Neural cell (in vitro differentiated cells): ENCODE measurements around the gene HIVEP3. TPM values are rescaled to one million over a fixed set of nuclear protein-coding genes. Genes with fewer than 3 reads are reported as not detected.

Experiments
- H2AFZ ChIP-seq: fragments of 200-600, 300-800 bp; sonication (generic), shearing (Covaris generic); 2 replicates; pipeline ENCODE4 v1.6.0; 2014; ENCODE audit warnings: low read depth, mild to moderate bottlenecking, antibody characterized with exemption, low read length, moderate library complexity
- H3F3A ChIP-seq: fragments of 200-600 bp; shearing (Covaris generic); 2 replicates; pipeline ENCODE4 v1.6.1; 2016; ENCODE audit warnings: mild to moderate bottlenecking, moderate library complexity, mixed read lengths, antibody characterized with exemption, low read length; ENCODE audit not compliant: insufficient read depth, poor library complexity, severe bottlenecking
- H3K27ac ChIP-seq: fragments of 200-600, 300-800 bp; sonication (generic), shearing (Covaris generic); 2 replicates; pipeline ENCODE4 v1.5.1; 2014; ENCODE audit warnings: mild to moderate bottlenecking, low read length, moderate library complexity
- H3K27me3 ChIP-seq: fragments of 300-800, 200-600 bp; sonication (generic), shearing (Covaris generic); 2 replicates; pipeline ENCODE4 v1.6.0; 2014; ENCODE audit warnings: mild to moderate bottlenecking, low read depth, low read length, moderate library complexity; ENCODE audit not compliant: insufficient read depth
- H3K36me3 ChIP-seq: fragments of 300-800, 200-600 bp; sonication (generic), shearing (Covaris generic); 2 replicates; pipeline ENCODE4 v1.5.1; 2014; ENCODE audit warnings: mild to moderate bottlenecking, antibody characterized with exemption, low read length, moderate library complexity; ENCODE audit not compliant: insufficient read depth
- H3K4me2 ChIP-seq: fragments of 300-800, 200-600 bp; sonication (generic), shearing (Covaris generic); 2 replicates; pipeline ENCODE4 v1.6.0; 2014; ENCODE audit warnings: mild to moderate bottlenecking, low read length
- H3K4me3 ChIP-seq: fragments of 300-800, 200-600 bp; sonication (generic), shearing (Covaris generic); 2 replicates; pipeline ENCODE4 v1.5.1; 2014; ENCODE audit warnings: mild to moderate bottlenecking, low read length, moderate library complexity
- H3K79me2 ChIP-seq: fragments of 200-600 bp; shearing (Covaris generic); replicated peaks from 2 replicates; pipeline ENCODE4 v1.6.0; 2014; ENCODE audit warnings: mild to moderate bottlenecking, low read length, moderate library complexity; ENCODE audit not compliant: insufficient read depth
- H3K9ac ChIP-seq: fragments of 300-800, 200-600 bp; sonication (generic), shearing (Covaris generic); 2 replicates; pipeline ENCODE4 v1.6.1; 2016; ENCODE audit warnings: mild to moderate bottlenecking, low read length, mixed read lengths
- H3K9me2 ChIP-seq: fragments of 200-600 bp; shearing (Covaris generic); 2 replicates; pipeline ENCODE4 v1.6.1; 2016; ENCODE audit warnings: mild to moderate bottlenecking, low read length, mixed read lengths; ENCODE audit not compliant: insufficient read depth
- H3K9me3 ChIP-seq: fragments of 200-600, 300-800 bp; sonication (generic), shearing (Covaris generic); 2 replicates; pipeline ENCODE4 v1.6.1; 2016; ENCODE audit warnings: mild to moderate bottlenecking, mixed run types, low read length, moderate library complexity, mixed read lengths
- H4K20me1 ChIP-seq: fragments of 200-600 bp; shearing (Covaris generic); 2 replicates; pipeline ENCODE4 v1.6.1; 2016; ENCODE audit warnings: mild to moderate bottlenecking, mixed run types; ENCODE audit not compliant: insufficient read depth
- CTCF ChIP-seq: fragments of 450-650 bp; IDR thresholded peaks from 2 replicates; pipeline ENCODE4 v1.5.1; 2014; ENCODE audit warnings: antibody characterized with exemption, mild to moderate bottlenecking, moderate library complexity; ENCODE audit not compliant: poor library complexity, severe bottlenecking
- EP300 ChIP-seq: fragments of 450-650 bp; conservative IDR thresholded peaks from 2 replicates; pipeline ENCODE4 v1.6.1; 2014; ENCODE audit warnings: antibody characterized with exemption, mild to moderate bottlenecking, moderate library complexity; ENCODE audit not compliant: poor library complexity, severe bottlenecking
- EZH2 ChIP-seq: fragments of 200-600, 300-800 bp; shearing (Covaris generic), sonication (generic); IDR thresholded peaks from 2 replicates; pipeline ENCODE4 v1.6.1; 2014; ENCODE audit warnings: antibody characterized with exemption, low read length, borderline replicate concordance, mild to moderate bottlenecking; ENCODE audit not compliant: insufficient read depth, poor library complexity, severe bottlenecking
- MXI1 ChIP-seq: fragments of 450-650 bp; conservative IDR thresholded peaks from 2 replicates; pipeline ENCODE4 v1.6.1; 2014; ENCODE audit warnings: antibody characterized with exemption, mild to moderate bottlenecking; ENCODE audit not compliant: poor library complexity, severe bottlenecking
- POLR2AphosphoS5 ChIP-seq: IDR thresholded peaks from 2 replicates; pipeline ENCODE4 v1.6.1; 2012
- RAD21 ChIP-seq: fragments of 450-650 bp; conservative IDR thresholded peaks from 2 replicates; pipeline ENCODE4 v1.6.1; 2014; ENCODE audit warnings: antibody characterized with exemption, mild to moderate bottlenecking, moderate library complexity
- REST ChIP-seq: IDR thresholded peaks from 2 replicates; pipeline ENCODE4 v1.6.1; 2012; ENCODE audit warnings: borderline replicate concordance
- SMC3 ChIP-seq: fragments of 450-650 bp; conservative IDR thresholded peaks from 2 replicates; pipeline ENCODE4 v1.6.1; 2014; ENCODE audit warnings: antibody characterized with exemption, mild to moderate bottlenecking, moderate library complexity; ENCODE audit not compliant: poor library complexity
- TAF1 ChIP-seq: IDR thresholded peaks from 2 replicates; pipeline ENCODE4 v1.6.1; 2012; ENCODE audit warnings: low read depth
- polyA plus RNA-seq: library from polyadenylated mRNA; depleted of rRNA; stranded (reverse); fragments of >200 nt; gene quantifications from 2 replicates; pipeline ENCODE4 v1.2.3, GENCODE V29; 2014

HIVEP3 gene
- polyA plus RNA-seq, 1 donor from 2014 or later: 2.6 TPM

GRCh38 chr1:41707793-41708192 is 210.9 kb downstream of the HIVEP3 start:
- Histone ChIP-seq H2AFZ (no peak overlapping the region), H3K4me3 (no peak overlapping the region), H3K4me2 (no peak overlapping the region), H3K9ac (no peak overlapping the region), H3K79me2 (no peaks in the 10 kb centered on the region), H3F3A (no peaks in the 10 kb centered on the region), H3K27me3 (no peaks in the 10 kb centered on the region), H3K9me3 (no peaks in the 10 kb centered on the region), H3K27ac (no peak overlapping the region), H4K20me1 (no peaks in the 10 kb centered on the region), H3K36me3 (no peaks in the 10 kb centered on the region), H3K9me2 (no peaks in the 10 kb centered on the region)
- TF ChIP-seq MXI1: no peak
- no peak for TF ChIP-seq EZH2
- no peak for TF ChIP-seq POLR2AphosphoS5
- no peak for TF ChIP-seq CTCF
- no peak for TF ChIP-seq REST
- no peak for TF ChIP-seq TAF1
- TF ChIP-seq RAD21: no peak
- no peak for TF ChIP-seq SMC3
- TF ChIP-seq EP300: no peak

- Histone ChIP-seq H3K9me3 (no peaks in the 10 kb centered on the region), H3K4me3 (no peak overlapping the region), H2AFZ (no peak overlapping the region), H3K9me2 (no peaks in the 10 kb centered on the region), H3K36me3 (no peaks in the 10 kb centered on the region), H3K9ac (no peak overlapping the region), H3K4me2 (no peak overlapping the region), H3K27ac (no peak overlapping the region), H4K20me1 (no peaks in the 10 kb centered on the region), H3F3A (no peaks in the 10 kb centered on the region), H3K79me2 (no peaks in the 10 kb centered on the region), H3K27me3 (no peaks in the 10 kb centered on the region)
- no peak for TF ChIP-seq TAF1
- TF ChIP-seq SMC3: no peak
- no peak for TF ChIP-seq MXI1
- no peak for TF ChIP-seq EP300
- no peak for TF ChIP-seq POLR2AphosphoS5
- TF ChIP-seq RAD21: no peak
Measured at GRCh38 chr1:41705798-41706197, 212.9 kb downstream of the HIVEP3 start.

GRCh38 chr1:41704196-41704595 is 214.5 kb downstream of the HIVEP3 start:
- Histone ChIP-seq H3K4me3 (no peak overlapping the region), H3K27ac (no peak overlapping the region), H3K9me2 (no peaks in the 10 kb centered on the region), H3K9me3 (no peaks in the 10 kb centered on the region), H3K4me2 (no peak overlapping the region), H2AFZ (no peak overlapping the region), H3K27me3 (no peaks in the 10 kb centered on the region), H3F3A (no peaks in the 10 kb centered on the region), H3K36me3 (no peaks in the 10 kb centered on the region), H3K79me2 (no peaks in the 10 kb centered on the region), H3K9ac (no peak overlapping the region), H4K20me1 (no peaks in the 10 kb centered on the region)
- no peak for TF ChIP-seq EP300
- TF ChIP-seq EZH2: no peak
- TF ChIP-seq SMC3: no peak
- no peak for TF ChIP-seq RAD21
- no peak for TF ChIP-seq POLR2AphosphoS5
